Osteoblast (primary cell): ENCODE results near the gene GALC. TPM values are rescaled to one million over a fixed set of nuclear protein-coding genes. Genes with fewer than 3 reads are reported as not detected.
A peak's percentile ranks its signal among the peaks of the same experiment; 100 is the strongest.

Experiments
- DNase-seq: peaks from one replicate; pipeline ENCODE4 v3.0.0; 2011; ENCODE audit warnings: low spot score, mixed read lengths; ENCODE audit not compliant: insufficient read length; ENCODE audit errors: missing footprints
- H2AFZ ChIP-seq: 2 replicates; pipeline ENCODE4 v1.6.0; 2011; ENCODE audit warnings: mild to moderate bottlenecking, low read length
- H3K27ac ChIP-seq: 2 replicates; pipeline ENCODE4 v1.5.1; 2011; ENCODE audit warnings: mild to moderate bottlenecking, low read depth, low read length, moderate library complexity
- H3K27me3 ChIP-seq: 2 replicates; pipeline ENCODE4 v1.6.0; 2012; ENCODE audit warnings: mild to moderate bottlenecking, control low read depth, inconsistent platforms, low read length, moderate library complexity; ENCODE audit not compliant: insufficient read depth
- H3K36me3 ChIP-seq: 2 replicates; pipeline ENCODE4 v1.5.1; 2011; ENCODE audit warnings: mild to moderate bottlenecking, low read length, control low read depth, moderate library complexity; ENCODE audit not compliant: insufficient read depth
- H3K4me1 ChIP-seq: 2 replicates; pipeline ENCODE4 v1.5.1; 2011; ENCODE audit warnings: mild to moderate bottlenecking, low read length, control low read depth, moderate library complexity; ENCODE audit not compliant: insufficient read depth
- H3K4me2 ChIP-seq: 2 replicates; pipeline ENCODE4 v1.6.0; 2011; ENCODE audit warnings: mild to moderate bottlenecking, low read length; ENCODE audit not compliant: insufficient read depth
- H3K4me3 ChIP-seq: fragments of 200-600 bp; sonication (generic); 3 replicates; pipeline ENCODE4 v1.5.1; 2012; ENCODE audit warnings: mild to moderate bottlenecking, low read length, inconsistent platforms; ENCODE audit not compliant: insufficient read depth
- H3K79me2 ChIP-seq: 2 replicates; pipeline ENCODE4 v1.6.0; 2012; ENCODE audit warnings: mild to moderate bottlenecking, low read length, control low read depth, inconsistent platforms; ENCODE audit not compliant: insufficient read depth
- H3K9me3 ChIP-seq: 2 replicates; pipeline ENCODE4 v1.5.1; 2011; ENCODE audit warnings: low read depth, low read length, control low read depth
- H4K20me1 ChIP-seq: 2 replicates; pipeline ENCODE4 v1.6.0; 2012; ENCODE audit warnings: mild to moderate bottlenecking, low read length, control low read depth; ENCODE audit not compliant: insufficient read depth
- total RNA-seq: library from RNA; depleted of rRNA; stranded (reverse); fragments of >200 nt; gene quantifications from 2 replicates; pipeline ENCODE4 v1.2.3, GENCODE V29; 2012
- TF ChIP-seq, protein P1 (sequence below): IDR thresholded peaks from 2 replicates; pipeline ENCODE4 v1.5.1; 2011; ENCODE audit warnings: mild to moderate bottlenecking, low read depth, low read length, moderate library complexity; ENCODE audit errors: extremely low read depth

The GALC gene
- total RNA-seq, 1 donor: 17.0 TPM

DNA sequence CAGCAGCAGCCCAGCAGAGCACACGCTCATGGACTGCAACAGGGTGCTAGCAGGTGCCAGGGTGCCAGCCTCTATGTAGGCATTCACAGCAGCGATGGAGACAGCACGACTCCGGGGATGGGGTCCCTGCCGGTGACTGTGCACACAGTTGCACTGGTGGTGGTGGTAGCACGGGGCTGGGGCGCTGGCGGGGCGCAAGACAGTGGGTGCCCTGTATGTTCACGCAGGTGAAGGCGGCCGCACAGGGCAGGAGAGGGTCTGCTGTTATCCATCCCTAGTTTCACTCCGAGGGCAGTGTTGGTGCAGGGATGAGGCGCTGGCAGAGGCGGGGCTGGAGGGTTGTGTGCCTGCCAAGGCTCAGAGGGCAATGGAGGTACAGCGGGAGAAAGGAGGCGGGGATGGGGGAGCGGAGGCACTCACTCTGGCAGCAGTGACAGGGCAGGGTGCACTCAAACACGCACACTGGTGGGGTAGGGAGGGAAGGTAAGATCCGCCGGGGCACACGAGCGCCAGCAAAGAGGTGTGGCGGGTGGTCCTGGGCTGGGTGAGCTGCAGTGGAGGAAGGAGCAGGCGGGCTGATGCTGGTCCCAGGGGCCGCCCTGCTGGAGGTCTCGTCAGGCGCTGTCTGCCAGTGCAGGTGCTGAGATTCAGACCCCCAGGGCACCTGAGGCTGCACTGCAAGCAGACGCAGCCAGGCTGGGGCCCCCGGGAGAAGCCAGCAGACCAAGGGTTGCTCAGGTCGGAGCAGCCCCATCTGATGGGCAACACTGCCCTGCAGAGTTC lies 76.7 kb downstream of the GALC start:
- Histone ChIP-seq H3K36me3 (no peaks in the 10 kb centered on the region), H3K27ac (no peak overlapping the region), H3K4me2 (no peak overlapping the region), H3K4me1 (no peaks in the 10 kb centered on the region), H4K20me1 (no peaks in the 10 kb centered on the region), H3K9me3 (no peaks in the 10 kb centered on the region), H2AFZ (no peak overlapping the region), H3K27me3 (no peaks in the 10 kb centered on the region), H3K4me3 (no peak overlapping the region), H3K79me2 (no peaks in the 10 kb centered on the region)
- DNase-seq: no peak
- TF ChIP-seq, protein P1, sequence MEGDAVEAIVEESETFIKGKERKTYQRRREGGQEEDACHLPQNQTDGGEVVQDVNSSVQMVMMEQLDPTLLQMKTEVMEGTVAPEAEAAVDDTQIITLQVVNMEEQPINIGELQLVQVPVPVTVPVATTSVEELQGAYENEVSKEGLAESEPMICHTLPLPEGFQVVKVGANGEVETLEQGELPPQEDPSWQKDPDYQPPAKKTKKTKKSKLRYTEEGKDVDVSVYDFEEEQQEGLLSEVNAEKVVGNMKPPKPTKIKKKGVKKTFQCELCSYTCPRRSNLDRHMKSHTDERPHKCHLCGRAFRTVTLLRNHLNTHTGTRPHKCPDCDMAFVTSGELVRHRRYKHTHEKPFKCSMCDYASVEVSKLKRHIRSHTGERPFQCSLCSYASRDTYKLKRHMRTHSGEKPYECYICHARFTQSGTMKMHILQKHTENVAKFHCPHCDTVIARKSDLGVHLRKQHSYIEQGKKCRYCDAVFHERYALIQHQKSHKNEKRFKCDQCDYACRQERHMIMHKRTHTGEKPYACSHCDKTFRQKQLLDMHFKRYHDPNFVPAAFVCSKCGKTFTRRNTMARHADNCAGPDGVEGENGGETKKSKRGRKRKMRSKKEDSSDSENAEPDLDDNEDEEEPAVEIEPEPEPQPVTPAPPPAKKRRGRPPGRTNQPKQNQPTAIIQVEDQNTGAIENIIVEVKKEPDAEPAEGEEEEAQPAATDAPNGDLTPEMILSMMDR: no peak

DNA sequence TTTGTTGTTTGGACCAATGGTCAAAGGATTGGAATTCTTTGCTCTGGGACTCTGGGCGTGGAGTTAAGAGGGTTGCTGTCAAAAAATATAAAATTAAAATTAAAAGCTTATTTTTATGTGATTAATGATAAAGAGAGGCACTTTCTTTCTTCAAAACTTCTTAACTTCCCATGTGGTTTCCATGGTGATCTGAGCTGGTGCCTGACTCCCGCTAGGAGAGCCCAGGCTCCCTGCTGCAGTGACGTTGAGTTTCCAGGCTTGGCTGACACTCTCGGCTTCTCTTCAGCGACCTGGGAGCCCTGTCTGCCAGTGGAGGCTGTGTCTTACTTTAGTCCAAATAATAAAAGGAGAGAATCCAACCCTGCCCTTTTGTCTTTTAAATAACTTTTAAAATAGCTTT lies 84.4 kb downstream of the GALC start:
- Histone ChIP-seq H3K4me2 (no peak overlapping the region), H3K27ac (no peak overlapping the region), H3K4me3 (no peak overlapping the region), H3K9me3 (no peaks in the 10 kb centered on the region), H3K27me3 (no peaks in the 10 kb centered on the region), H4K20me1 (no peaks in the 10 kb centered on the region), H3K36me3 (no peaks in the 10 kb centered on the region), H3K4me1 (no peaks in the 10 kb centered on the region), H3K79me2 (no peaks in the 10 kb centered on the region), H2AFZ (no peak overlapping the region)
- TF ChIP-seq, protein P1: no peak
- DNase-seq: peak; percentile 59

DNA sequence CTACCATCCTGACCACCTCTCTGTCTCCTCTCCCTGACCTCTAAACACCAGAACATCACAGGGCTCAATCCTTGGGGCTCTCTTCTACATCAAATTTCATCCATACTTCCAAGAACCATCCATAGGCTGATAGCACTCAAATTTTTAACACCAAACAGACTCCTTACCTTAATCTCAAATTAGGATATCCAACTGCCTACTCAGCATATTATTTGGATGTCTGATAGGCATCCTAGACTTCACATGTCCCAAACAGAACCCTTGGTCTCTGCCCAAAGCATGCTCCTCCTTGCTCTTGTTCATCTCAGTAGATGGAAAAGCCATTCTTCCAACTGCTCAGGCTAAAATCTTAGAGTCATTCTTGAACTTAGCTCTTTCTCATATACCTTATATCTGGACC lies 91.3 kb downstream of the GALC start:
- TF ChIP-seq, protein P1: no peak
- Histone ChIP-seq H3K27ac (no peak overlapping the region), H3K27me3 (no peaks in the 10 kb centered on the region), H3K4me2 (no peak overlapping the region), H2AFZ (no peak overlapping the region), H3K36me3 (no peaks in the 10 kb centered on the region), H3K79me2 (no peaks in the 10 kb centered on the region), H3K4me3 (no peak overlapping the region), H3K9me3 (no peaks in the 10 kb centered on the region), H4K20me1 (no peaks in the 10 kb centered on the region), H3K4me1 (no peaks in the 10 kb centered on the region)
- no peak for DNase-seq

DNA sequence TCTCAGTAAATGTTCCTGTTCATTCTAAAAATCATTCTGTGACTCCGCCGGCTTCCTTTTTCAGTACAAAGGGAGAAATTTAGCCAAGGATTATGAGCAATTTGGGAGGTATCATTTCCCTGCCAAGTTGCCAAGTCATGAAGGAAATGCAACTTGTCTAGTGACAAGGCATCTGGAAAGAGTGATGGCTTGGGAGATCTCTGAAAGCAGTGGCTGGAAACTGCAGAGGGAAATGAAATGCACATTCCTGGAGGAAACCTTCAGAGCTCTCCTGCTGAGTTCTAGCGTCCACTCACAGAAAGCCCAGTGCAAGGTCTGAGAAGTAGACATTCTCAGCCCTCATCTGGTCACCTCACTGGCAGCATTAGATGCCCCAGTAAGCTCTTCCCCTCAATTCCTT lies 91.7 kb downstream of the GALC start:
- Histone ChIP-seq H3K27ac (no peak overlapping the region), H3K27me3 (no peaks in the 10 kb centered on the region), H3K36me3 (no peaks in the 10 kb centered on the region), H3K79me2 (no peaks in the 10 kb centered on the region), H2AFZ (no peak overlapping the region), H3K4me3 (no peak overlapping the region), H3K9me3 (no peaks in the 10 kb centered on the region), H4K20me1 (no peaks in the 10 kb centered on the region), H3K4me2 (no peak overlapping the region), H3K4me1 (no peaks in the 10 kb centered on the region)
- TF ChIP-seq, protein P1: no peak
- no peak for DNase-seq
